ENCODE data around the gene MTA1. TPM values are rescaled to one million over a fixed set of nuclear protein-coding genes. Genes with fewer than 3 reads are reported as not detected.

MTA1 gene
- total and polyA plus RNA-seq, 2 of the 8 experiments (the other 6 are each of a cell fraction or from before 2014, with no cell fraction given) = 73.9 to 221 TPM

GRCh38 chr14:105475269-105476096 lies 55.9 kb downstream of the MTA1 start:
- H3K23me2 ChIP-seq (ENCODE audit: low read depth, low read length) = peaks cover 14% of the 10 kb centered on the region; the same call in 1 of the 2 replicates
- H3K36me3 ChIP-seq (ENCODE audit: control insufficient read depth in 2 of 4, insufficient read depth in 4 of 4, low read length in 3 of 4) = peaks cover 0 to 3% (median 0%) of the 10 kb centered on the region in 4 experiments; a peak in 1 of 8 replicates
- POLR2A ChIA-PET (ENCODE audit: partially characterized antibody) = interaction anchor here (0.6 to 2.6 kb wide), 3 partner anchors 10 to 129 kb away, joined by 3 to 9 read pairs (median 3); no protein-coding TSS in a partner anchor
- H3K27ac ChIP-seq (ENCODE audit: low read depth, low read length) = no peak overlapping the region
- peak overlapping the region; percentile 33 to 90 for H3K4me2 ChIP-seq (ENCODE audit: insufficient read depth in 1 of 2, low read depth in 2 of 2, low read length in 2 of 2)
- WGBS, 2 experiments (ENCODE audit: extremely low coverage in 1 of 2, insufficient coverage in 1 of 2, insufficient read length in 1 of 2, insufficient replicate concordance in 2 of 2, low coverage in 1 of 2, low lambda C conversion rate in 2 of 2, missing lambda C conversion rate in 1 of 2) = 16% methylated on average over 35 of the region's 48 CpGs; no CpG with 5 or more reads in 1 of the 2 experiments
- H3K4me1 ChIP-seq (replicated peaks in 1 of 4; ENCODE audit: control insufficient read depth in 3 of 4, insufficient read depth in 4 of 4, low read length in 3 of 4) = peaks cover 0 to 44% (median 26%) of the 10 kb centered on the region in 4 experiments; a peak in 6 of 7 replicates
- peaks cover 49 to 64% (median 57%) of the 10 kb centered on the region in 4 experiments for H3K27me3 ChIP-seq (replicated peaks in 1 of 4; ENCODE audit: control insufficient read depth in 3 of 4, extremely low read depth in 1 of 4, insufficient read depth in 3 of 4, low read length in 3 of 4)
- H3K18ac ChIP-seq (ENCODE audit: extremely low read depth, low read length) = peak overlapping the region; percentile 83
- no peak overlapping the region for H2BK20ac ChIP-seq (ENCODE audit: low read length)
- no peak for FAIRE-seq
- H3K9ac ChIP-seq (replicated peaks in 1 of 4; ENCODE audit: extremely low read depth in 1 of 4, low read depth in 3 of 4, low read length in 3 of 4) = no peak overlapping the region
- H3K4me3 ChIP-seq (ENCODE audit: extremely low read depth in 1 of 4, insufficient read depth in 2 of 4, low read depth in 3 of 4, low read length in 4 of 4) = peak overlapping the region; percentile 55 to 78 (median 60); a peak in 7 of 8 replicates
- H4K8ac ChIP-seq (ENCODE audit: extremely low read depth, insufficient read depth, low read length) = no peak overlapping the region; the same call in 1 of the 2 replicates
- H3K79me2 ChIP-seq (ENCODE audit: control insufficient read depth in 1 of 2, insufficient read depth in 2 of 2, low read length in 2 of 2) = no peaks in the 10 kb centered on the region
- H4K91ac ChIP-seq (replicated peaks; ENCODE audit: insufficient read length, low read length) = no peak overlapping the region
- 0 out of 2 replicates have a peak overlapping the region, but pooled peaks have one; percentile 39 for H2AK5ac ChIP-seq (ENCODE audit: low read depth, low read length)
- H2AFZ ChIP-seq (ENCODE audit: low read length) = no peak overlapping the region
- no peak overlapping the region for H3K4ac ChIP-seq (replicated peaks; ENCODE audit: insufficient read length, low read depth, low read length)
- no peak overlapping the region for H3K23ac ChIP-seq (ENCODE audit: insufficient read length)
- peak overlapping the region; percentile 52; the same call in 1 of the 2 replicates for H2BK5ac ChIP-seq (ENCODE audit: low read depth, low read length)
- H4K20me1 ChIP-seq (replicated peaks in 1 of 2; ENCODE audit: control insufficient read depth in 1 of 2, insufficient read depth in 2 of 2, low read length in 2 of 2) = peaks cover 8 to 27% of the 10 kb centered on the region in 2 experiments
- peak overlapping the region; percentile 80 for H2BK12ac ChIP-seq (ENCODE audit: low read depth, low read length)
- H3K79me1 ChIP-seq (ENCODE audit: low read depth, low read length) = no peaks in the 10 kb centered on the region
- H2BK120ac ChIP-seq (replicated peaks; ENCODE audit: low read depth, low read length) = no peak overlapping the region
- H3K56ac ChIP-seq (replicated peaks; ENCODE audit: insufficient read length, low read depth, low read length) = no peak overlapping the region
- DNase-seq (ENCODE audit: low read depth in 1 of 2, low spot score in 2 of 2) = no peak
- no peak overlapping the region for H4K5ac ChIP-seq (ENCODE audit: insufficient read length, low read depth, low read length)
- H2BK15ac ChIP-seq (ENCODE audit: low read length) = no peak overlapping the region
- no peak overlapping the region for H3K14ac ChIP-seq (ENCODE audit: insufficient read length)
- CTCF ChIA-PET (ENCODE audit: partially characterized antibody) = interaction anchor here (1.2 to 1.8 kb wide), 3 partner anchors 14 to 429 kb away, joined by 3 to 7 read pairs (median 5); no protein-coding TSS in a partner anchor
- H3K9me3 ChIP-seq (ENCODE audit: insufficient read depth in 2 of 2, low read depth in 1 of 2, low read length in 1 of 2) = no peaks in the 10 kb centered on the region
- TF ChIP-seq SUZ12 (IDR thresholded peaks at IDR 0.05; ENCODE audit: low read length) (peak; percentile 67; the same call in 1 of the 2 replicates), E2F6 (IDR thresholded peaks at IDR 0.05) (0 out of 2 replicates have a peak, but pooled peaks have one; percentile 14), ASH2L (IDR thresholded peaks at IDR 0.05; ENCODE audit: low read length) (no peak), NANOG (IDR thresholded peaks at IDR 0.05; ENCODE audit: insufficient read depth, low read depth, low read length, poor library complexity, severe bottlenecking) (no peak), CTCF (IDR thresholded peaks at IDR 0.05; ENCODE audit: control extremely low read depth in 1 of 3, insufficient read depth in 1 of 3, low read depth in 1 of 3, low read length in 3 of 3) (no peak)

All from H1 (cell line).